ENCODE results near the gene GBGT1.

GBGT1 gene

DNA sequence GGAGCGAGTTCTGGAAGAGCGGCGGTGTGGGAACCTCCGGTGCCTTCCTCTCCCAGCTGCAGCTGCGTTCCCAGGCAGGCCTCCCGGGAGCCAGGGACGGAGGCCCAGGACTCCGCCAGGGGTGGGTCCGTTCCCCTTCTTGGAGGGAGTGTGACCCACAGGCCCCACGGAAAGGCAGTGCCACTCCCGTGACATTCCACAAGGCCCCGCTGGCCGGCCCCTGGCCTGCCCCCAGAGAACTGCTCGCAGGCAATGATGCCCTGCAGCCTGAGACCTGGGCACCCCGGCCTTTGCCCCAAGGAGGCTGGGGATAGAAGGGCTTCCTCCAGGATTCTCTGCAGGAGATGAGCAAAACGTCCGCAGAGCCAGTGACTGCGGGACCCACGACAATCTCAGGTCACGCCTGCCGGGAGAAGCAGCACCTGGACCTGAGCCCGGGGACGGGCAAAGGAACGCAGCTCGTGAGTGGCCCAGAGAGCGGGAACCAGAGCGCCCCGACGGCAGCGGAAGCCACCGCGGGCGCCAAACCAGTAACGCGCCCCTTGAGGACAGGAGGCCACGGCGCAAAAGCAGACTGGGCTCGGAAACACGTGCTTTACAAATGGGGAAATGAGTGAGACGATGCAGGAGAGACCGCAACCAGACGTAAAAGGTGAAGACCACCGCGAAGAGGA is 36.1 kb upstream of the GBGT1 start:
- no peak for TF ChIP-seq TAF1 (IDR thresholded peaks at IDR 0.05; ENCODE audit: borderline replicate concordance, insufficient read depth, low read length)
- TF ChIP-seq POLR2AphosphoS5 (IDR thresholded peaks at IDR 0.05; ENCODE audit: low read depth, low read length) = no peak
- TF ChIP-seq SIN3A (IDR thresholded peaks at IDR 0.05; ENCODE audit: borderline replicate concordance, insufficient read depth, low read length) = no peak

DNA sequence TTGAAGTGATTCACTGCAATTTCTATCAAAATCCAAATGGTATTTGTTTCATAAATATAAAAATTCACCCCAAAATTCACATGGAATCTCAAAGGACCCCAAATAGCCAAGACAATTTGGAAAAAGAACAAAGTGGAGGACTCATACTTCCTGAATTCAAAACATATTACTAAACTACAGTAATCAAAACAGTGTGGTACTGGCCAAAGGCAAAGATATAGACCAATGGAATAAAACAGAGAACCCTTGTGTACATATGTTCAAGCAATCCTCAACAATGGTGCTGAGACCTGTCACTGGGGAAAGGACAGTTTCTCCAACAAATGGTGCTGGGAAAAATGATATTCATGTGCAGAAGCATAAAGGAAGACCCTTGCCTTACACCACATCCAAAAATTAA is 31.3 kb upstream of the GBGT1 start:
- TF ChIP-seq POLR2AphosphoS5 (IDR thresholded peaks at IDR 0.05; ENCODE audit: low read depth, low read length) (no peak), SIN3A (IDR thresholded peaks at IDR 0.05; ENCODE audit: borderline replicate concordance, insufficient read depth, low read length) (no peak), FOXP2 (optimal IDR thresholded peaks at IDR 0.05; ENCODE audit: borderline replicate concordance, extremely low read depth, extremely low read length, insufficient read depth) (no peak)
- TF ChIP-seq, protein P1, sequence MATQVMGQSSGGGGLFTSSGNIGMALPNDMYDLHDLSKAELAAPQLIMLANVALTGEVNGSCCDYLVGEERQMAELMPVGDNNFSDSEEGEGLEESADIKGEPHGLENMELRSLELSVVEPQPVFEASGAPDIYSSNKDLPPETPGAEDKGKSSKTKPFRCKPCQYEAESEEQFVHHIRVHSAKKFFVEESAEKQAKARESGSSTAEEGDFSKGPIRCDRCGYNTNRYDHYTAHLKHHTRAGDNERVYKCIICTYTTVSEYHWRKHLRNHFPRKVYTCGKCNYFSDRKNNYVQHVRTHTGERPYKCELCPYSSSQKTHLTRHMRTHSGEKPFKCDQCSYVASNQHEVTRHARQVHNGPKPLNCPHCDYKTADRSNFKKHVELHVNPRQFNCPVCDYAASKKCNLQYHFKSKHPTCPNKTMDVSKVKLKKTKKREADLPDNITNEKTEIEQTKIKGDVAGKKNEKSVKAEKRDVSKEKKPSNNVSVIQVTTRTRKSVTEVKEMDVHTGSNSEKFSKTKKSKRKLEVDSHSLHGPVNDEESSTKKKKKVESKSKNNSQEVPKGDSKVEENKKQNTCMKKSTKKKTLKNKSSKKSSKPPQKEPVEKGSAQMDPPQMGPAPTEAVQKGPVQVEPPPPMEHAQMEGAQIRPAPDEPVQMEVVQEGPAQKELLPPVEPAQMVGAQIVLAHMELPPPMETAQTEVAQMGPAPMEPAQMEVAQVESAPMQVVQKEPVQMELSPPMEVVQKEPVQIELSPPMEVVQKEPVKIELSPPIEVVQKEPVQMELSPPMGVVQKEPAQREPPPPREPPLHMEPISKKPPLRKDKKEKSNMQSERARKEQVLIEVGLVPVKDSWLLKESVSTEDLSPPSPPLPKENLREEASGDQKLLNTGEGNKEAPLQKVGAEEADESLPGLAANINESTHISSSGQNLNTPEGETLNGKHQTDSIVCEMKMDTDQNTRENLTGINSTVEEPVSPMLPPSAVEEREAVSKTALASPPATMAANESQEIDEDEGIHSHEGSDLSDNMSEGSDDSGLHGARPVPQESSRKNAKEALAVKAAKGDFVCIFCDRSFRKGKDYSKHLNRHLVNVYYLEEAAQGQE (IDR thresholded peaks at IDR 0.05; ENCODE audit: insufficient read depth in 1 of 2, low read depth in 2 of 2, low read length in 2 of 2) = no peak

DNA sequence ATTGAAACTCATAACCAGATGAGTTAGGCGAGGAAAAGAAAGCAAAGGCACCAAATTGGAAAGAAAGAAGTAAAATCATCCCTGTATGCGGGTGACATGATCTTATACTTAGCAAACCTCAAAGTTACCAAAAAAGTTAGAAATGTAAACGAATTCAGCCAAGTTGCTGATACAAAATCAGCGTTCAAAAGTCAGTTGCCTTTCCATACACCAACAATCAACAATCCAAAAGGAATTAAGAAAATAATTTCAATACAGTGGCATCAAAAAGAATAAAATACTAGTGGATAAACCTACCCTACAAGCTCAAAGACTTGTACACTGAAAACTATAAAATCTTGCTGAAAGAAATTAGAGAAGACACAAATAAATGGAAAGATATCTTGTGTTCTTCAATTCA is 30.9 kb upstream of the GBGT1 start:
- TF ChIP-seq SIN3A (IDR thresholded peaks at IDR 0.05; ENCODE audit: borderline replicate concordance, insufficient read depth, low read length) = no peak
- TF ChIP-seq, protein P1 (IDR thresholded peaks at IDR 0.05; ENCODE audit: insufficient read depth in 1 of 2, low read depth in 2 of 2, low read length in 2 of 2) = no peak
- TF ChIP-seq FOXP2 (optimal IDR thresholded peaks at IDR 0.05; ENCODE audit: borderline replicate concordance, extremely low read depth, extremely low read length, insufficient read depth) = no peak
- TF ChIP-seq TAF1 (IDR thresholded peaks at IDR 0.05; ENCODE audit: borderline replicate concordance, insufficient read depth, low read length) = no peak
- no peak for TF ChIP-seq POLR2AphosphoS5 (IDR thresholded peaks at IDR 0.05; ENCODE audit: low read depth, low read length)

DNA sequence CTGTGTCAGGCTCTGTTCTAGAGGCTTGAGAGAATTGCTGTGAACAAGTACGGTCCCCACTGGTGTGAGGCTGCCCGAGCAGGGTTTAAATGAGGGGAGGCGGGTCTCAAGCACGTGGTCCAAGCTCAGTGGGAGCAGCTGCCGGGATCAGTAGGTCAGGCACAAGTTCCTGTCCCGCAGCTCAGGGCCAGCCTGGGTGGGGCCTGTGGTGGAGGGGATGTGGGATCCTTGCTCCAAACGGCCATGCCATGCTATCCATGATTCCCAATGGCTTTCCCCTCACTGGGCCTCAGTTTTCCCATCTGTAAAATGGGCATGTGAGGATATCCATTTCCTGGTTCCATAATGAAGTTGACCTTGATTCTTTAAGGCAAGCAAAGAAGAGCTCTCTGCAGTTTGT is 28.3 kb upstream of the GBGT1 start:
- TF ChIP-seq TAF1 (IDR thresholded peaks at IDR 0.05; ENCODE audit: borderline replicate concordance, insufficient read depth, low read length) = no peak
- TF ChIP-seq, protein P1 (IDR thresholded peaks at IDR 0.05; ENCODE audit: insufficient read depth in 1 of 2, low read depth in 2 of 2, low read length in 2 of 2) = no peak
- no peak for TF ChIP-seq SIN3A (IDR thresholded peaks at IDR 0.05; ENCODE audit: borderline replicate concordance, insufficient read depth, low read length)
- no peak for TF ChIP-seq POLR2AphosphoS5 (IDR thresholded peaks at IDR 0.05; ENCODE audit: low read depth, low read length)
- no peak for TF ChIP-seq FOXP2 (optimal IDR thresholded peaks at IDR 0.05; ENCODE audit: borderline replicate concordance, extremely low read depth, extremely low read length, insufficient read depth)

DNA sequence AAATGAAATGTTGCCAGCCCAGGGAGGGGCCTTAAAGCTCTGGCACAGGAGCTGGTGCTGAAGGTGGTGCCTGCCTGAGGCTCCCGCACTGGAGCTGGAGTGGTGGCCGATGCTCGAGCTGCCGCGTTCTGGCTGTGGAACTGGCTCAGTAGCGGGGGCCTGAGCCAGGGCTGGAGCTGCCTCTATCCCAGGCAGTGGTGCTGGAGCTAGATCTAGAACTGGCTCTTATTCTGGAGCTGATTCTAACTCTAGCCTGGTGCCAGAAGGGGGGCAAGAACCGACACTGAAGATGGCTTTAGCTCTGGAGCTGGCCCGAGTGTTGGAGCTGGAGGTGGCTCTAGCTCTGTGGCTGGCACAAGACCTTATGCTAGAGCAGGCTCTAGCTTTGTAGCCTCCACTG is 26.1 kb upstream of the GBGT1 start:
- TF ChIP-seq, protein P1 (IDR thresholded peaks at IDR 0.05; ENCODE audit: insufficient read depth in 1 of 2, low read depth in 2 of 2, low read length in 2 of 2) = no peak
- TF ChIP-seq POLR2AphosphoS5 (IDR thresholded peaks at IDR 0.05; ENCODE audit: low read depth, low read length) (no peak), FOXP2 (optimal IDR thresholded peaks at IDR 0.05; ENCODE audit: borderline replicate concordance, extremely low read depth, extremely low read length, insufficient read depth) (no peak), TAF1 (IDR thresholded peaks at IDR 0.05; ENCODE audit: borderline replicate concordance, insufficient read depth, low read length) (no peak)
